GM19397 (cell line): Measurements from ENCODE around the gene GPR180.

Source experiments
- ATAC-seq: cut with Tn5 transposase; IDR thresholded peaks from one replicate; pipeline ENCODE4 v1.9.1; 2021; ENCODE audit warnings: mild to moderate bottlenecking, moderate library complexity; ENCODE audit not compliant: unreplicated experiment

The GPR180 gene

GRCh38 chr13:94640721-94641120 lies 39.1 kb downstream of the GPR180 start:
- no peak for ATAC-seq

- ATAC-seq: no peak
Measured at GRCh38 chr13:94641409-94641941, 39.8 kb downstream of the GPR180 start.

- ATAC-seq: no peak
Measured at GRCh38 chr13:94646904-94647303, 45.2 kb downstream of the GPR180 start.

- no peak for ATAC-seq
Measured at GRCh38 chr13:94656176-94656575, 54.5 kb downstream of the GPR180 start.

- ATAC-seq: peak; percentile 65
Measured at GRCh38 chr13:94656766-94657165, 55.1 kb downstream of the GPR180 start.

- ATAC-seq: peak; percentile 18
Measured at GRCh38 chr13:94657167-94657566, 55.5 kb downstream of the GPR180 start.

GRCh38 chr13:94658926-94659597 lies 57.4 kb downstream of the GPR180 start:
- no peak for ATAC-seq

GRCh38 chr13:94659598-94659946 lies 57.9 kb downstream of the GPR180 start:
- ATAC-seq: no peak

- ATAC-seq: no peak
Measured at GRCh38 chr13:94660695-94661326, 59.2 kb downstream of the GPR180 start.

GRCh38 chr13:94661406-94661805 lies 59.7 kb downstream of the GPR180 start:
- no peak for ATAC-seq

- ATAC-seq: no peak
Measured at GRCh38 chr13:94662274-94662945, 60.8 kb downstream of the GPR180 start.

GRCh38 chr13:94664889-94665288 lies 63.2 kb downstream of the GPR180 start:
- no peak for ATAC-seq

- no peak for ATAC-seq
Measured at GRCh38 chr13:94666065-94666464, 64.4 kb downstream of the GPR180 start.

GRCh38 chr13:94667190-94667589 lies 65.5 kb downstream of the GPR180 start:
- no peak for ATAC-seq

- ATAC-seq: no peak
Measured at GRCh38 chr13:94672400-94672799, 70.7 kb downstream of the GPR180 start.

GRCh38 chr13:94673851-94674250 lies 72.2 kb downstream of the GPR180 start:
- ATAC-seq: no peak

- ATAC-seq: peak; percentile 64
Measured at GRCh38 chr13:94674609-94675348, 73.1 kb downstream of the GPR180 start.

GRCh38 chr13:94677799-94678198 lies 76.1 kb downstream of the GPR180 start:
- ATAC-seq: no peak

GRCh38 chr13:94678845-94679244 lies 77.2 kb downstream of the GPR180 start:
- no peak for ATAC-seq

- ATAC-seq: no peak
Measured at GRCh38 chr13:94679614-94680013, 78.0 kb downstream of the GPR180 start.

GRCh38 chr13:94682229-94682628 lies 80.6 kb downstream of the GPR180 start:
- no peak for ATAC-seq
